HG02623 (cell line): ENCODE results near the gene LIMS2.

Source experiments
- ATAC-seq: cut with Tn5 transposase; IDR thresholded peaks from one replicate; pipeline ENCODE4 v1.9.1; 2021; ENCODE audit warnings: moderate library complexity; ENCODE audit not compliant: unreplicated experiment

LIMS2 gene

DNA sequence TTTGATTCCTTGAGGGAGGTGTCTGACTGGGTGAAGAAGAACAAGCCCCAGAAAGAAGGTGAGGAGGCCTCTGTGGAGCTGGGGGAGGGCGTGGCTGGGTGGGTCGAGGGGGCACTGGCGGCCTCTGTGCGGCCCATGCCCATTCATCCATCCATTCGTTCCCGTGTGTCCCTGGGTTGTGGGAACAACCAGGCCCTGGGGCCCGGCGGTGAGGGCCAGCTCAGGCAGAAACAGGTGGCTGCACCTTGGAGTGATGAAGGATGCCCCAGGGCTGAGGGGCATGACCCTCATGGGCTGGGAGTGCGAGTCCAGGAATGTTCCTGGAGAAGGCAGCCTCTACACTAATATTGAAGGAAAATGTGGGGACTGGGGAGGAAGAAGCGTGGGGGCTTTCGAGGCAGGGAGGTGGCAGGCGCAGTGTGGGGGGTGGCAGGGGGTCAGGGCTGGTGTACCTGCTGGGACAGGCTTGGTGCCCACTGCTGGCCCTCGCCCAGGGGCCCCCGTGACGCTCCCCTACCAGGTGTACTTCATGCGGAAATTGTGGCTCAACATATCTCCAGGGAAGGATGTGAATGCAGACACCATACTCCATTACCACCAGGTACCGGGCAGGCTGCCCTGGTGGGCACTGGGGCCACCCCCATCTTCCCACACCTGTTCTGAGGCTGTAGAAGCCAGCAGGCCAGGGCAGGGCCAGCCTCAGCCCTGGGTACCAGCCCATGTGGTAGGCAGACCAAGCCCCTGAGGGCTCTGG, 40.5 kb downstream of the LIMS2 start:
- ATAC-seq: no peak

DNA sequence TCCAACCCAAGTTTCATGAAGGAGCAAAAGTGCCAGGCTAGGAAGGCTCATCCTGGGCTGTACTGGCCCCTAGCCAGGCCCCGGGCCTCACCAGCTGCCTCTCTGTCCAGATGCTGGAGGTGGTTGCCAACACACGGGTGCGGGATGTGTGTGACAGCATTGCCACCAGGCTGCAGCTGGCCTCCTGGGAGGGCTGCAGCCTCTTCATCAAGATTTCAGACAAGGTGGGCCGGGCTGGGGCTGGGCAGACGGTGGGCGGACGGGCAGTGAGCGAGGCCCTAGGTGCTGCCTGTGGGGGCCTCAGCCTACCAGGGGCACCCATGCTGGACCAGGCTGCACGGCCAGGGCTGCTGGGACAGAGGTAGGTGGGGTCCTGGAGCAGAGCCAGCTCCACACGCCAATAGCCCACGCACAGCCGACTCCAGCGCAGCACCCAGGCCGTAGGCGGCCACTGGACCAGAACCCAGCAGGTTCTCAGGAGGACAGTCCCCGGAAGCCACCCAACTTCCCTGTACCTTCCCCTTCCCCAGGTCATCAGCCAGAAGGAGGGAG, 41.2 kb downstream of the LIMS2 start:
- ATAC-seq: no peak

DNA sequence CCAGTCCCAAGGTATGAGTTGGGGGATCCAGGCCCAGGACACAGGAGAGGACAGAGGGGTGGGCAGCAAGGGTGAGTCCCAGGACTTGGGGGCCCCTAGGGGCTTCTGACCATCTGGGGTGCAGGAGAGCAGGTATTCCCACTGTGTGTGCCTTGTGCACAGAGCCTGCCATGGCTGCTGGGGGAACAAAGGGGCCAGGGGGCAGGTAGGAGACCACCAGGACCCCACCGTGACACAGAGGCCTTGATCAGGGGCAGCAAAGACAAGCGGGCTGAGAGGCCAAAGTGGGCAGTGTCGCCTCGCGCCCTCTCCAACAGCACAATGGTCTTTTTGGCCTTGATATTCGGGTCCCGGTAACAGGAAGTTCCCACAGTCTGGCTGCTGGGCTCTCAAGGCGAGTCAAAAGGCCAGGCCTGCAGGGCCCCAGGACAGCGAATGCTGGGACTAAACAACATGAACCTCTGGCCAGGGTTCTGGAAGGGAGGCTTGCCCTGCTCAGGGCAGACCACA, 41.7 kb downstream of the LIMS2 start:
- no peak for ATAC-seq

- ATAC-seq: no peak
Observed at GRCh38 chr2:127632592-127633489, 42.5 kb downstream of the LIMS2 start.

DNA sequence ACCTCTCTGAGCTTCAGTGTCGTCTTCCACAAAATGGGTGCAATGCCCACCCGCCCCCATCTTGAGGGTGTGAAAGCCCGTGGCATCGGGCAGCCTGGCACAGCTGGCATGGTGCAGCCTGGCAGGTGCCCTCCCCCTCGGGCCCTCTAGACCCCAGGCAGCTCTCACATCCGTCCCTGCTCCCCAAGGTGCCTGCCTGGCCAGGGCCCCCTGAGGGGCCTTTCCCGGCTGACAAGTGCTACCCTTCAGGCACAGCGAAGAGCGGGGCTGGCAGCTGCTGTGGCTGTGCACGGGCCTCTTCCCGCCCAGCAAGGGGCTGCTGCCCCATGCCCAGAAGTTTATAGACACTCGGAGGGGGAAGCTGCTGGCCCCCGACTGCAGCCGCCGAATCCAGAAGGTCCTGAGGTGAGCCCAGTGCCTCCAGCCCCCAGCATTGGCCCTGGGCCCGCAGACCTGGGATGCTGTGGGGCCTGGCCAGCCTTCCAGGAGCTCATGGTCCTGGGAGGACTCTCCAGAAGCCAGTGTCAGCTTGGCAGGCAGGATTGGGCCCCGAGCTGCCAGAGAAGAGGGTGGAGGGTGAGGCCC, 43.2 kb downstream of the LIMS2 start:
- no peak for ATAC-seq

- no peak for ATAC-seq
Observed at GRCh38 chr2:127631541-127631996, 43.8 kb downstream of the LIMS2 start.

- no peak for ATAC-seq
Observed at GRCh38 chr2:127630864-127631540, 44.3 kb downstream of the LIMS2 start.

- ATAC-seq: no peak
Observed at GRCh38 chr2:127630096-127630863, 45.0 kb downstream of the LIMS2 start.

DNA sequence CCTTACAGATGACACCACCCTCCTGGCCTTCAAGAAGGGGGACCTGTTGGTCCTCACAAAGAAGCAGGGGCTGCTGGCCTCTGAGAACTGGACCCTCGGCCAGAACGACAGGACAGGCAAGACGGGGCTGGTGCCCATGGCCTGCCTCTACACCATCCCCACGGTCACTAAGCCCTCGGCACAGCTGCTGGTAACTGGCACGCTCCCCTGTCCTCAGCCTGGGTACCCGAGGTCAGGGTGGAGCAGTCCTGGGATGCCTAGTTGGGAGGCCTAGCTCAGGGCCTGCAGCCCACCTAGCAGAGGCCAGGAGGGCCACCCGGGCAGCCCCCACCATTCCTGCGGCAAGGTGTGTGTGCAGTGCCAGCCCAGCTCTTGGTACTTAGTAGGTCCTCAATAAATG, 45.7 kb downstream of the LIMS2 start:
- no peak for ATAC-seq

DNA sequence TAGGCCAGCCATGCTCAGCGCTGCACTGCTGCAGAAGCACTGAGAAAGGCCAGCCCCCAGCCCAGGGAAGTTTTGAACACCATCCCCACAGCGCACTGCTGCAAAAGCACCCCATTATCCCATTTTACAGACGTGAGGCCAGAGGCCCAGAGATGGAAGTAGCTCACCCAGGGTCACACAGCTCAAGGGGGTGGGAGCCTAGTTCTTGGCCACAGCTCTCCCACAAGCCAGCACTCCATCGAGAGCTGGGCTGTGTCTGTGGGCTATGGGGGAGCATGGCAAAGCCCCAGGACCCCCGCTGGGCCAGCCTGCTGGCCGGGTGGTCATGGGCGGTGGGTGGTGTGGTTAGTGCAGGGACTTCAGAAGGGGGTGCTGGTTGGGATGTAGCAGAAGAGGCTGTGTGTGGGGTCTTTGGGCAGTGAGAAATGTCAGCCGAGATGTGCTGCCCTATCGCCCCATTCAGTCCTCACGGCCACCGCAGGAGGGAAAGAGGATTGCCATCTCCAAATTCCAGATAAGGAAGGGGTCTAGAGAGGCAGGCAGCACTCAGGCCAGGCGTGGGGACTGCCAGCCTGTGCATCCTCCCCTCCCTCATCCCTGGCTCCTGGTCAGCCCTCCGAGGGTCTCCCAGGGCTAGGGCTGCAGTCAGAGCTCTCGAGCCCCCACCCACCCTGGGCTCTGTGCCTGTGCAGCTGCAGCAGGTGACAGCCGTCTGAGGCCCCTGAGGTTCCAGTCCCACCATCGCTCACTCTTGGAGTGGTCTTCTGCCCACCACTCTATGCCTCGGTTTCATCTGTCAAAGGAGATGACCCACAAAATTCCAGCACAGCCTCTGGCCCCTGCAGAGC, 46.3 kb downstream of the LIMS2 start:
- no peak for ATAC-seq

GRCh38 chr2:127627740-127628571, 47.4 kb downstream of the LIMS2 start:
- no peak for ATAC-seq

- ATAC-seq: no peak
Observed at GRCh38 chr2:127626917-127627739, 48.2 kb downstream of the LIMS2 start.

DNA sequence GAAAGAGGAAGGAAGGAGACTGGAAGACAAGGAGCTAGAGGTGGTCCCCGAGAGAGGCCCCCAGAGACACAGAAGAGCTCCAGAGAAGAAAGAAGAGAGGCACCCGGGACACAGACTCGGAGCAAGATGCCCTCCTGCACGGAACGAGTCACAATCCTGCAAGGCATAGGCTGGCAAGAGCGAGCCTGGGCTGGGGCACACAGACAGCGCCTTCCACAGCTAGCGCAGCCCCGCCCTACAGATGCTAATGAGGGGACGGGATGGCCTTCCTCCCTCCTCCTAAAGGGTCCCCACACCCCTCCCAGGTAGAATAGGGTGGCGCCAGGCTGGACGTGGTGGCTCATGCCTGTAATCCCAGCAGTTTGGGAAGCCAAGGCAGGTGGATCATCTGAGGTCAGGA, 49.2 kb downstream of the LIMS2 start:
- no peak for ATAC-seq

DNA sequence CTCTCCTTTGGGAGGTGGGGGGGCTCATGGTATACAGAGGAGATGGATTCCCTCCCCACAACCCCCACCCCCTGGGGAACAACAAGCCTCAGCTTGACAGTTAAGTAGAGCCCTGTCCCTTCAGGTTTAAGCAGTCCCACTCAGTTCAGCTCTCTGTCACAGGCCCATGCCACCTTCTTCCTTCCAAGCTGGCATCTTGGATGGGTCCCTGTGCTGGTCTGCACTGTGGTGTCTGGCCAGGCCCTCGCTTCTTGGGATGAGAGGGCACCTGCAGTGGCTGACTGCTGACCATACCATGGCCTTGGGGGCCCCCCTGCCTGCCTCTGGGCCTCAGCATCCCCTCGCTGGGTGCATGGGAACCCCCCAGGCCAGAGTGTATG, 49.8 kb downstream of the LIMS2 start:
- no peak for ATAC-seq

- ATAC-seq: no peak
Observed at GRCh38 chr2:127624756-127625571, 50.4 kb downstream of the LIMS2 start.

DNA sequence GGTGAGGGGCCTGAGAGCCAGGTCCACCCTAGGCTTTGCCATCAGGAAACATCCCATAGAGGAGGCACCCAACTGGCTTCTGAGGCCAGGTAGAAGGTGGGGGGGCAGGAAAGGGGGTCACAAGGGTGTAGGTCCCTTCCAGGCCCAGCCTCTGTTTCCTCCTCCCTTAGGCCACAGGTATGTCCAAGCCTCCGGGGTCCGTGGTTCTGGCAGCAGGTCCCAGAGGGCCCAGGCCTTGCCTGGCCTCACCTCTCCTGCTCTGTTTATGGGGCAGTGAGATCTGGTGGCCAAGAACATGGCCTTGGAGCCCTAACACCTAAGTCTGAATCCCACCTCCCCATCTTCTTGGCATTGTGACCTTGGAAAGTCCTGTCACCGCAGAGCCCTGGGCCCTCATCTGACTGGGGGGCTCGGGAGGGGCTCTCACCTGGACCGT, 51.0 kb downstream of the LIMS2 start:
- ATAC-seq: no peak
